ENCODE data around the gene POLDIP2.

POLDIP2 gene

GRCh38 chr17:28357061-28357900 lies at the start of gene POLDIP2:
POLDIP2 (minus strand) TSS chr17:28357527; CDS start chr17:28357448, 79 bp downstream.
- peak; percentile 94 for DNase-seq

GRCh38 chr17:28406473-28406814 lies 49.1 kb upstream of the POLDIP2 start:
- peak; percentile 46 for DNase-seq

GRCh38 chr17:28405632-28406472 lies 48.5 kb upstream of the POLDIP2 start, which contains the start of gene SLC46A1:
SLC46A1 (minus strand) TSS chr17:28406212; CDS start chr17:28406114, 98 bp downstream.
- peak; percentile 49 for DNase-seq

GRCh38 chr17:28404812-28405570 lies 47.7 kb upstream of the POLDIP2 start:
- DNase-seq, result no peak

GRCh38 chr17:28404461-28404811 lies 47.1 kb upstream of the POLDIP2 start:
- no peak for DNase-seq

GRCh38 chr17:28404007-28404406 lies 46.7 kb upstream of the POLDIP2 start:
- DNase-seq, result no peak

GRCh38 chr17:28402844-28403243 lies 45.5 kb upstream of the POLDIP2 start:
- no peak for DNase-seq

- peak; percentile 15 for DNase-seq
These were observed 44.9 kb upstream of the POLDIP2 start for GRCh38 chr17:28402224-28402630.

GRCh38 chr17:28399808-28400207 lies 42.5 kb upstream of the POLDIP2 start:
- DNase-seq, result no peak

GRCh38 chr17:28398280-28398981 lies 41.1 kb upstream of the POLDIP2 start:
- no peak for DNase-seq

- DNase-seq, result no peak
These were observed 40.5 kb upstream of the POLDIP2 start for GRCh38 chr17:28397687-28398279.

GRCh38 chr17:28397275-28397674 lies 39.9 kb upstream of the POLDIP2 start:
- no peak for DNase-seq

GRCh38 chr17:28396635-28397239 lies 39.4 kb upstream of the POLDIP2 start:
- DNase-seq, result no peak

- DNase-seq, result no peak
These were observed 38.6 kb upstream of the POLDIP2 start for GRCh38 chr17:28395968-28396367.

- DNase-seq, result no peak
These were observed 38.1 kb upstream of the POLDIP2 start for GRCh38 chr17:28395426-28395825.

- DNase-seq, result no peak
These were observed 37.2 kb upstream of the POLDIP2 start for GRCh38 chr17:28394337-28395116.

- no peak for DNase-seq
These were observed 35.2 kb upstream of the POLDIP2 start for GRCh38 chr17:28392491-28392890.

GRCh38 chr17:28391401-28391800 lies 34.1 kb upstream of the POLDIP2 start:
- DNase-seq, result no peak

- DNase-seq, result no peak
These were observed 33.7 kb upstream of the POLDIP2 start for GRCh38 chr17:28390984-28391383.

- DNase-seq, result no peak
These were observed 33.2 kb upstream of the POLDIP2 start for GRCh38 chr17:28390563-28390962.

- no peak for DNase-seq
These were observed 32.8 kb upstream of the POLDIP2 start for GRCh38 chr17:28390141-28390540.
